ENCODE measurements around the gene MYL6.

The MYL6 gene

DNA sequence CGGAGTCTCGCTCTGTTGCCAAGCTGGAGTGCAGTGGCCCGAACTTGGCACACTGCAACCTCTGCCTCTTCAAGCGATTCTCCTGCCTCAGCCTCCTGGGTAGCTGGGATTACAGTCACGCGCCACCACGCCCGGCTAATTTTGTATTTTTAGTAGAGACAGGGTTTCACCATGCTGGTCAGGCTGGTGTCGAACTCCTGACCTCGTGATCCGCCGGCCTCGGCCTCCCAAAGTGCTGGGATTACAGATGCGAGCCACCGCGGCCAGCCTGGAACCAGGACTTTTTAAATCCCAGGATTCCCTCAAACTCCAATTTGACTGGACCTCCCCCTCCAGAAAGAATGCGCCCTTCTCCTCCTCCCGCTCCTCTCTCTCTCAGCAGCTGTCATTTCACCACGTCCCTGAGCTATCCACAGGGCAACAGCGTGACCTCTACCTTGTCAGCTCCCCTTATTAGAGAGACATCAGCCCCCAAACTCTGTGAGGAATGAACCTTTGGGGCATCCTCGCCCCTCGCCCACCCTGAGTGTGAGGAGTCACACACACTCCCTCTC lies 28.1 kb upstream of the MYL6 start:
- DNase-seq: no peak

DNA sequence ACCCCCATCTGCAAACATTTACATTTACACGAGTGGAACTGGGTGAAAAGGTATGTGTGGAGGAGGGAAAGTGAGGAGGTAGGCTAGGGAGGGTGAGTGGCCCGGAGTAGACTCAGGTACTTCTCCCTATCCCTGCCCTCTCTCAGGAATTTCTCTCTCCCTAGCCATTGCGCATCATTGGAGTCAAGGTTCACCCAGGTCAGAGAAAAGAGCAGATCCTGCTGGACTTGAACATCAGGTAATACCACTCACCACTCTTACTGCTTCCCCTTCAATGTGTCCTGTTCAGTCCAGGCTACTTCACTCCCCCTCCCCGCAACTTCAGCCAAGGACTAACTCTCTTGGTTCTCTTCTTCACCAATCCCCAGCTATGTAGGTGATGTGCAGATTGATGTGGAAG lies 27.3 kb upstream of the MYL6 start:
- no peak for DNase-seq

GRCh38 chr12:56134897-56135296 lies 23.3 kb upstream of the MYL6 start:
- no peak for DNase-seq

GRCh38 chr12:56137853-56138571 lies 20.1 kb upstream of the MYL6 start:
- DNase-seq: no peak

DNA sequence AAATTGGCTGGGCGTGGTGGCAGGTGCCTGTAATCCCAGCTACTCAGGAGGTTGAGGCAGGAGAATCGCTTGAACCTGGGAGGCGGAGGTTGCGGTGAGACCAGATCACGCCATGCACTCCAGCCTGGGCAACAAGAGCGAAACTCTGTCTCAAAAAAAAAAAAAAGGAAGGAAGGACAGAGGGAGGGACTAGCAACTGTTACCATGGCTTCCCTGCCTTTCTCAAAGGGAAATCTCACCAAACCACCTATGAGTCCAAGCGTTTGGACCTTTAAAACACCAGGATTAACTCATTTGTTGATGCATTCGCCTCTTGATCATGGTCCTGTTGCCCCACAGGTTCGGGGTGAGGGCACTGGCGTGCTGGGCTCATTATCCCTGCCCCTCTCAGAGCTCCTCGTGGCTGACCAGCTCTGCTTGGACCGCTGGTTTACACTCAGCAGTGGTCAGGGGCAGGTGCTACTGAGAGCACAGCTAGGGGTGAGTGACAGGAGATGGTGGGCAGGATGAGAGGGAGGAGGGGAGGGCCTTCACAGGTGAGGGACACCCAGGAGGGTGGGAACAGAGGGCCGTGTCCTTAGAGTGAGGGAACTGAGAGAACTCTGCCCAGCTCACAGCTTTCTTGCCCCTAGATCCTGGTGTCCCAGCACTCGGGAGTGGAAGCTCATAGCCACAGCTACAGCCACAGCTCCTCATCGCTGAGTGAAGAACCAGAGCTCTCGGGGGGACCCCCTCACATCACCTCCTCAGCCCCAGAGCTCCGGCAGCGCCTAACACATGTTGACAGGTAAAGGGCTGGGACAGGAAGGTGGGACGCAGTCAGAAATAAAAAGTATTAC lies 16.0 kb upstream of the MYL6 start:
- DNase-seq: no peak

DNA sequence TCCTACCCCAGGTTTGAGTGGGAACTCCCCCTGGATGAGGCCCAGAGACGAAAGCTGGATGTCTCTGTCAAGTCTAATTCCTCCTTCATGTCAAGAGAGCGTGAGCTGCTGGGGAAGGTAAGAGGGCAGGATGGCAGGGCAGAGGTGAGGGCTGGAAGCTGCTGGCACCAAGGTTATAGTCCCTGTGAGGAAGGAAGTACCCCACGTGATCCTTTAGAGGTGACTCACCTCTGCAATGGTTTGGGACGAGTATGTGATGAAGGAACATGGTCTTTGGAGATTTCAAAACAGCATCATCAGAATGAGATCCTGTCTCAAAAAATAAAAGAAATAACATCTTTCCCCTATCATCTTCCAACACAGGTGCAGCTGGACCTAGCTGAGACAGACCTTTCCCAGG lies 14.9 kb upstream of the MYL6 start:
- no peak for DNase-seq

DNA sequence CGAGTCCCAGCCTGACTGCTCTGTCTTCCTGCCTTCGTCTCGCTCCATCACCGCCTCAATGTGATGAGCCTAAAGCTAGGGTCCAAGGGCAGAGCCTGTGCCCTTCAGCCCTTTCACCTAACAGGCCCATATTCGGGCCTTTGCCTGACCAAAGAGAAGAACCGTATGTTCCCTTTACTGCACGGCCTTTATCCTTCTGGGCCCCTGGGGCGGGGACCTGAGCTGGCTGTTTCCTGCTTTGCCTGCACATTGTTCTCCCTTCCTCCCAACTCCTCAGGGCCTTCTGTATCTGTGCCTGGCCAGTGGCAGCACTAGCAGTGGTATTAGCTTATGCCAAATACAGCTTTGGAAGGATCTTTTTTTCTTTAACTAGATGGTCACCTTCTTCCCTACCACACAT lies 14.3 kb upstream of the MYL6 start:
- no peak for DNase-seq

DNA sequence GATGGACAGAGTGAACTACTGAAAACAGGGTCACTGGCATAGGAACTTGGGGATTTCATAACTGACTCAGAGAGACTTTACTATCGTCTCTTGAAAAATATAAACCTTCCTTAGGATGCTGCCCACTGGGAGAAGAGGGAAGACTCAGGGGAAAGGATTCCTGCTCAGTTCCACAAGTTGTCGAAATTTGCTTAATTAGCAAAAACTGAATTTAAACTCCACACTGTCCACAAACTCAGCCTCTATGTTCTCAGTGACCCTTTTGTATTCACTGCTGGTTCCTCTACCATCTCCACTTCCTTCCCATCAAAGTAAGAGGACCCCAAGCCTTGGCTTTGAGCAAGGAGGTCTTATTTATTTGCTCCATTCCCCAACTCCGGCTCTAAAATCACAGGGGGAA lies 12.9 kb upstream of the MYL6 start:
- no peak for DNase-seq

- no peak for DNase-seq
Measured at GRCh38 chr12:56146492-56147460, 11.4 kb upstream of the MYL6 start.

- peak; percentile 38 for DNase-seq
Measured at GRCh38 chr12:56150563-56150962, 7.6 kb upstream of the MYL6 start.

DNA sequence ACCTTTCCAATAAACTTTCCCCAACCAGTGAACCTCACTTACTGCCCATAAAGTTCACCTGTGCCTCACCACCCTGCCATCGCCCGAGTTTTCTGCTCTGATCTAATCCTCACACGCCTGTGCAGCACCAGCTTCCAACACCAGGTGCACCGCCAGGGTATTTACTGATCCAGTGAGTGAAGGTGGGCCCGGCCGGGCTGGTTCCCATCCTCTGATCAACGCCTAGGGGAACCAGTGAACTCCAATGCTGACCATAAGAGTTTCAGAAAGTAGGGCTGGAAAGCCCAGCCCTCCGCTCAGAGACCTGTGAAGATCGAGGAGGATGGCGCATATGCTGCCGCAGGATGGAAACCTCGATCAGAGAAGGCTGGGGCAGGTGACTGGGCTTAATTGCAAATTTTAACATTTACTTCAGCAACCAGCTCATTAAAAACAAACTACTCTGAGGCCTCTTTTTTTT lies 6.5 kb upstream of the MYL6 start:
- DNase-seq: peak; percentile 92

- DNase-seq: peak; percentile 97
Measured at GRCh38 chr12:56152132-56152755, 5.9 kb upstream of the MYL6 start, which contains the start of gene MYL6B. Gene MYL6B, plus strand, starts transcription at chr12:56152587. Its CDS starts 1,332 bp downstream, at chr12:56153919.

- peak; percentile 43 for DNase-seq
Measured at GRCh38 chr12:56152756-56153677, 5.1 kb upstream of the MYL6 start.

DNA sequence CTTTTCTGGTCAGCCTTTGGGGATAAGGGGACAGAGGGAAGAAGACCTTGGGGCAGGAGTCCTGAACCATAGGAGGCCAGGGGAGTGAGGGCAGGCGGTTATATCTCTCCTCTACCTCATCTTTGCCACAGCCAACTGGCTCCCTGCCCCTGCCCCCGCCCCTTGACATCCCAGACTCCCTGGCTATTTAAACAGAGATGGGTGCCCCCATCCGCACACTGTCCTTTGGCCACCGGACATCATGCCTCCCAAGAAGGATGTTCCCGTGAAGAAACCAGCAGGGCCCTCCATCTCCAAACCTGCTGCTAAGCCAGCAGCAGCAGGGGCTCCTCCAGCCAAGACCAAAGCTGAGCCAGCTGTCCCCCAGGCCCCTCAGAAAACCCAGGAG lies 4.5 kb upstream of the MYL6 start:
- DNase-seq: no peak

- DNase-seq: no peak
Measured at GRCh38 chr12:56154246-56154771, 3.9 kb upstream of the MYL6 start.

DNA sequence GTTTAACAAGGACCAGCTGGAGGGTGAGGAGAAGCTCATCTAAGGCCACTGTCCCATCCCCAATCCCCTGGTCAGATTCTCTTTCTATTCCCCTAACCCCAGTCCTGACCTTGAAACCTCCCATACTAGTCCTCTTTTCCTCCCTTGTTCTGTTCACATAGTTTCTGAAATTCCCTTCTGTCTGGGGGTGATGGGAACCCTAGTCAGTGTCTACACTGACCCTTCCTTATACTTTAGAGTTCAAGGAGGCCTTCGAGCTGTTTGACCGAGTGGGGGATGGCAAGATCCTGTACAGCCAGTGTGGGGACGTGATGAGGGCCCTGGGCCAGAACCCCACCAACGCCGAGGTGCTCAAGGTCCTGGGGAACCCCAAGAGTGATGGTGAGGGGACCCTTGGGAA lies 3.3 kb upstream of the MYL6 start:
- no peak for DNase-seq

GRCh38 chr12:56155256-56155845 lies 2.8 kb upstream of the MYL6 start:
- DNase-seq: no peak

DNA sequence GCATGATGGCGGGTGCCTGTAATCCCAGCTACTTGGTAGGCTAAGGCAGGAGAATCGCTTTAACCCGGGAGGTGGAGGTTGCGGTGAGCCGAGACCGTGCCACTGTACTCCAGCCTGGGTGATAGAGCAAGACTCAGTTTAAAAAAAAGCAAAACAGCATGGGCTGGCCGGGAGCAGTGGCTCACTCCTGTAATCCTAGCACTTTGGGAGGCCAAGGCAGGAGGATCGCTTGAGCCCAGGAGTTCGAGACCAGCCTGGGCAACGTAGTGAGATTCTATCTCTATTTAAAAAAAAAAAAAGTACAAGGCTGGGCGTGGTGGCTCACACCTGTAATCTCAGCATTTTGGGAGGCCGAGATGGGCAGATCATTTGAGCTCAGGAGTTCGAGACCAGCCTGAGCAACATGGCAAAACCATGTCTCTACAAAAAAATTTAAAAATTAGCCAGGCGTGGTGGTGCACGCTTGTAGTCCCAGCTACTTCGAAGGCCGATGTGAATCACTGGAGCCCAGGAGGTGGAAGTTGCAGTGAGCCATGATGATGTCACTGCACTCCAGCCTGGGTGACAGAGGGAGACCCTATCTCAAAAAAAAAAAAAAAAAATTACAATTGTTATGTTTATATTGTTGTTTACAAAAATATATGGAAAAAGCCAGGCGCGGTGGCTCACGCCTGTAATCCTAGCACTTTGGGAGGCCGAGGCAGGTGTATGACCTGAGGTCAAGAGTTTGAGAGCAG lies 1.5 kb upstream of the MYL6 start:
- DNase-seq: peak; percentile 42

GRCh38 chr12:56157201-56158028 lies 744 bp upstream of the MYL6 start:
- peak; percentile 93 for DNase-seq

All from DMS53 (cell line).